GM12865 (cell line): ENCODE measurements around the gene RBFOX1.

Source experiments
- DNase-seq: peaks from one replicate; pipeline ENCODE4 v3.0.0; 2010; ENCODE audit warnings: low read depth
- H3K4me3 ChIP-seq: 2 replicates; pipeline ENCODE4 v1.5.1; 2011; ENCODE audit warnings: mild to moderate bottlenecking, low read depth, low read length, control low read depth
- CTCF ChIP-seq: IDR thresholded peaks from 2 replicates; pipeline ENCODE4 v1.5.1; 2011; ENCODE audit warnings: low read length, control low read depth, low read depth, inconsistent platforms; ENCODE audit not compliant: insufficient read depth; ENCODE audit errors: missing control alignments

Gene RBFOX1

GRCh38 chr16:7332611-7333010 lies at the start of gene RBFOX1:
Gene RBFOX1, plus strand, starts transcription at chr16:7332845.
- DNase-seq = no peak

GRCh38 chr16:7284780-7285179 lies 47.9 kb upstream of the RBFOX1 start:
- no peak overlapping the region for H3K4me3 ChIP-seq
- DNase-seq = no peak
- no peak for TF ChIP-seq CTCF

More at GRCh38 chr16:7332611-7333010, at the start of gene RBFOX1:
- no peak within 1 kb of the TSS for H3K4me3 ChIP-seq
- TF ChIP-seq CTCF = no peak

- no peak for TF ChIP-seq CTCF
- no peak for DNase-seq
- no peak overlapping the region for H3K4me3 ChIP-seq
Observed at GRCh38 chr16:7285520-7285919, 47.1 kb upstream of the RBFOX1 start.

- no peak for DNase-seq
- H3K4me3 ChIP-seq = no peak overlapping the region
- TF ChIP-seq CTCF = no peak
Observed at GRCh38 chr16:7289299-7289698, 43.3 kb upstream of the RBFOX1 start.

- no peak overlapping the region for H3K4me3 ChIP-seq
- TF ChIP-seq CTCF = no peak
- DNase-seq = no peak
Observed at GRCh38 chr16:7290682-7291081, 42.0 kb upstream of the RBFOX1 start.

- H3K4me3 ChIP-seq = no peak overlapping the region
- no peak for DNase-seq
- no peak for TF ChIP-seq CTCF
Observed at GRCh38 chr16:7294020-7294419, 38.6 kb upstream of the RBFOX1 start.

- no peak overlapping the region for H3K4me3 ChIP-seq
- TF ChIP-seq CTCF = no peak
- no peak for DNase-seq
Observed at GRCh38 chr16:7303052-7303610, 29.5 kb upstream of the RBFOX1 start.
